DND-41 (cell line): Measurements from ENCODE around the gene ZNF761.
"Not testable (repeated sequence)": the region's sequence is repeated elsewhere in the genome, so short reads cannot be mapped to it uniquely, and the experiment has no call there.

Source experiments
- ATAC-seq: fragments of 200-7000 bp; cut with Tn5 transposase; 3 replicates; pipeline ENCODE4 v1.9.1; 2021; ENCODE audit warnings: low read depth; ENCODE audit not compliant: insufficient read depth
- DNase-seq: peaks from one replicate; pipeline ENCODE4 v3.0.0-alpha.2; 2020
- H2AFZ ChIP-seq: 2 replicates; pipeline ENCODE4 v1.6.0; 2012; ENCODE audit warnings: low read depth, low read length
- H3K27ac ChIP-seq: 2 replicates; pipeline ENCODE4 v1.5.1; 2012; ENCODE audit warnings: low read length, inconsistent platforms
- H3K27me3 ChIP-seq: fragments of 200-600 bp; sonication (generic); 2 replicates; pipeline ENCODE4 v1.6.0; 2012; ENCODE audit warnings: low read length, mild to moderate bottlenecking, inconsistent platforms; ENCODE audit not compliant: insufficient read depth, poor library complexity
- H3K36me3 ChIP-seq: 2 replicates; pipeline ENCODE4 v1.5.1; 2012; ENCODE audit warnings: low read length, inconsistent platforms; ENCODE audit not compliant: insufficient read depth
- H3K4me1 ChIP-seq: 2 replicates; pipeline ENCODE4 v1.5.1; 2012; ENCODE audit warnings: mild to moderate bottlenecking, low read length; ENCODE audit not compliant: insufficient read depth
- H3K4me2 ChIP-seq: 2 replicates; pipeline ENCODE4 v1.6.0; 2012; ENCODE audit warnings: mild to moderate bottlenecking, moderate library complexity, low read length, inconsistent platforms; ENCODE audit not compliant: insufficient read depth
- H3K4me3 ChIP-seq, 2 experiments: fragments of 200-600 bp in 1 of 2; shearing (Covaris generic) in 1 of 2; 2 replicates each; pipeline ENCODE4 v1.5.1; 2012 to 2016; ENCODE audit warnings: inconsistent platforms in 2 of 2, low read length in 2 of 2, mild to moderate bottlenecking in 2 of 2, low read depth in 1 of 2, moderate library complexity in 1 of 2
- H3K79me2 ChIP-seq: 2 replicates; pipeline ENCODE4 v1.6.0; 2012; ENCODE audit warnings: low read length, inconsistent platforms; ENCODE audit not compliant: insufficient read depth
- H3K9ac ChIP-seq: 2 replicates; pipeline ENCODE4 v1.6.0; 2012; ENCODE audit warnings: low read depth, mild to moderate bottlenecking, inconsistent platforms, low read length, moderate library complexity
- H3K9me3 ChIP-seq: 2 replicates; pipeline ENCODE4 v1.5.1; 2012; ENCODE audit warnings: low read length, moderate library complexity, mild to moderate bottlenecking, inconsistent platforms; ENCODE audit not compliant: insufficient read depth, severe bottlenecking
- H4K20me1 ChIP-seq: 2 replicates; pipeline ENCODE4 v1.6.0; 2012; ENCODE audit warnings: low read length; ENCODE audit not compliant: insufficient read depth
- CTCF ChIP-seq: IDR thresholded peaks from 2 replicates; pipeline ENCODE4 v1.5.1; 2012; ENCODE audit warnings: borderline replicate concordance, low read length, moderate library complexity, mild to moderate bottlenecking; ENCODE audit not compliant: poor library complexity, severe bottlenecking; ENCODE audit errors: extremely low read depth
- EZH2 ChIP-seq: IDR thresholded peaks from 3 replicates; pipeline ENCODE4 v1.6.1; 2012; ENCODE audit warnings: borderline replicate concordance, low read depth, mild to moderate bottlenecking, moderate library complexity, low read length, inconsistent platforms; ENCODE audit not compliant: severe bottlenecking

ZNF761 gene

GRCh38 chr19:53503671-53504364, 72.0 kb downstream of the ZNF761 start:
- H3K4me1 ChIP-seq, H3K36me3 ChIP-seq, H3K4me2 ChIP-seq, H3K4me3 ChIP-seq, H3K9ac ChIP-seq, H3K79me2 ChIP-seq, H3K9me3 ChIP-seq, H3K27ac ChIP-seq, H2AFZ ChIP-seq, ATAC-seq, DNase-seq, H4K20me1 ChIP-seq, H3K27me3 ChIP-seq: not testable (repeated sequence)
- TF ChIP-seq CTCF: peak; percentile 23

GRCh38 chr19:53504365-53504703, 72.5 kb downstream of the ZNF761 start:
- H3K27me3 ChIP-seq, H2AFZ ChIP-seq, H3K4me1 ChIP-seq, H3K79me2 ChIP-seq, H3K4me2 ChIP-seq, H3K4me3 ChIP-seq, DNase-seq, H3K9me3 ChIP-seq, H3K36me3 ChIP-seq, H4K20me1 ChIP-seq, H3K27ac ChIP-seq, H3K9ac ChIP-seq: not testable (repeated sequence)
- TF ChIP-seq CTCF: peak; percentile 8
- peak; percentile 58; the same call in 1 of the 3 replicates for ATAC-seq

- no peaks in the 10 kb centered on the region for H3K27me3 ChIP-seq
- no peak overlapping the region for H3K4me3 ChIP-seq
- H3K4me2 ChIP-seq: no peak overlapping the region
- no peaks in the 10 kb centered on the region for H3K4me1 ChIP-seq
- no peak overlapping the region for H3K27ac ChIP-seq
- no peaks in the 10 kb centered on the region for H4K20me1 ChIP-seq
- no peak for TF ChIP-seq EZH2
- TF ChIP-seq CTCF: no peak
- no peaks in the 10 kb centered on the region for H3K79me2 ChIP-seq
- H2AFZ ChIP-seq: no peak overlapping the region
- ATAC-seq (no peak), DNase-seq (no peak)
- no peaks in the 10 kb centered on the region for H3K9me3 ChIP-seq
- H3K36me3 ChIP-seq: no peaks in the 10 kb centered on the region
- no peak overlapping the region for H3K9ac ChIP-seq
Measured at GRCh38 chr19:53504885-53505284, 73.1 kb downstream of the ZNF761 start.

- H3K9me3 ChIP-seq: no peaks in the 10 kb centered on the region
- no peaks in the 10 kb centered on the region for H3K36me3 ChIP-seq
- no peaks in the 10 kb centered on the region for H3K27me3 ChIP-seq
- H3K79me2 ChIP-seq: no peaks in the 10 kb centered on the region
- H3K9ac ChIP-seq: no peak overlapping the region
- no peak overlapping the region for H3K27ac ChIP-seq
- TF ChIP-seq CTCF (no peak), EZH2 (no peak)
- no peaks in the 10 kb centered on the region for H3K4me1 ChIP-seq
- ATAC-seq (no peak), DNase-seq (no peak)
- H2AFZ ChIP-seq: no peak overlapping the region
- H4K20me1 ChIP-seq: no peaks in the 10 kb centered on the region
- no peak overlapping the region for H3K4me3 ChIP-seq
- no peak overlapping the region for H3K4me2 ChIP-seq
Measured at GRCh38 chr19:53506728-53507127, 74.9 kb downstream of the ZNF761 start.
